MG63 (cell line): ENCODE data around the gene STX7. TPM values are rescaled to one million over a fixed set of nuclear protein-coding genes. Genes with fewer than 3 reads are reported as not detected.

Source experiments
- DNase-seq: peaks from one replicate; pipeline ENCODE4 v3.0.0-alpha.2; 2020
- H3K27me3 ChIP-seq: fragments of 250-450 bp; sonication (Bioruptor Pico); 2 replicates; pipeline ENCODE4 v1.5.1; 2020; ENCODE audit warnings: mild to moderate bottlenecking, moderate library complexity
- H3K36me3 ChIP-seq: fragments of 250-450 bp; sonication (Bioruptor Pico); 2 replicates; pipeline ENCODE4 v1.5.1; 2020; ENCODE audit warnings: mild to moderate bottlenecking, moderate library complexity
- H3K4me3 ChIP-seq: fragments of 250-450 bp; sonication (Bioruptor Pico); 2 replicates; pipeline ENCODE4 v1.5.1; 2020; ENCODE audit warnings: mild to moderate bottlenecking, moderate library complexity
- H3K9me3 ChIP-seq: fragments of 250-450 bp; sonication (Bioruptor Pico); 2 replicates; pipeline ENCODE4 v1.5.1; 2020; ENCODE audit warnings: mild to moderate bottlenecking, moderate library complexity
- total RNA-seq: library from RNA; depleted of rRNA; stranded (reverse); fragments of >200 nt; shearing (Covaris generic); gene quantifications from 2 replicates; pipeline ENCODE4 v1.2.3, GENCODE V29; 2014; ENCODE audit warnings: low replicate concordance; rRNA removed

The STX7 gene
- total RNA-seq, 1 experiment from 2014 or later = 4.7 TPM

DNA sequence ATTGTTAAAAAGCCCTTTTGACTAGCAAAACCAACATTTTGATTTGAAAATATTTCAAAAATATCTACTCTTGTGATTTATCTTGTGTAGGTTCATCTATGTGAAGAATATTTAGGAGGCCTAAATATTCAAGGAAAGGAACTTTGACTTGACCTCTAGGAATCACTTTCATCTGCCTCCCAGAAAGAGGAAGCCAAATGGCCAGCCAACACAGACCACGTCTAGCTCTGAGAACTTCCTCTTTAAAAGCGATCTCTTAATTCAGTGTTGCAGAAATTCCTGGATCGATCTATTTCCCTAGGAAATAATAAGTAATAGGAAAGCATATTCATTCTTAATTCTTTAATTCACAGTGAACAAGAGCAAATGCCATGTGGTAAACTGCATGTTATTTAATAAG lies 102.1 kb downstream of the STX7 start:
- no peak overlapping the region for H3K4me3 ChIP-seq
- no peaks in the 10 kb centered on the region for H3K9me3 ChIP-seq
- H3K36me3 ChIP-seq = no peaks in the 10 kb centered on the region
- no peaks in the 10 kb centered on the region for H3K27me3 ChIP-seq
- DNase-seq = no peak

DNA sequence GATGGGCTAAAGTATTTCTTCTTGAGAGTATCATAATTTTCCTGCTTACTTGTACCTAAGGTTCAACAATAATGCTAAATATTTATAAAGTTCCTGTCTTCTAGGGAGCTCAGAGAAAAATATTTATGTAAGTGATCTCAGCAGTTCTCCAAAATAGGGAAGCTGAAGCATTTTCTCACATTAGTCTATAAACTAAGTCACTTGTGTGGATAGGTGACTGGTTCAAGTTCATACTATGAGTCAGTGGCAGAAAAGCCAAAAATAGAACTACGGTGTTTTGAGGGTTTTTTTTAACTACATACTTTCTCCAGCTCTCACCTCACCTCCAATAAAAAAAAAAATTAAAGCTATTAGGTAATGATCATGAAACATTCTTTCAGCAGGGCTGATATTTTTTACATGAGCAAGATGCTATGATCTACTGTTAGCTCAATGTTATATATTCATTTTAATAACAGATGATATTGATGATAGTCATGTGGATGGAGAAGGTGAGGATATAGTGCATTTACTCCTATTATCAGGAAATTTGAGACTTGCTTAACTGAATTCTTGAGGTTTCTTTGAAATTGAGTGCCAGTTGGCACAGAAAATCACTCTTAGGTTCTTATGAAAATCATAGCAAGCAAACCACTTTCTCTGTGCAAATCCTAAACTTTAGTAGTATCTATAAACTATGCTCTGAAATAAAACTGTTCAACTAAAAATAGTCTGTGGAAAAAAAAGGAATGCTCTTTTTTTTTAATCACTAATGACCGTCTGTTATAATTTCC lies 107.6 kb downstream of the STX7 start:
- DNase-seq = no peak
- no peaks in the 10 kb centered on the region for H3K9me3 ChIP-seq
- H3K36me3 ChIP-seq = no peaks in the 10 kb centered on the region
- no peaks in the 10 kb centered on the region for H3K27me3 ChIP-seq
- no peak overlapping the region for H3K4me3 ChIP-seq

DNA sequence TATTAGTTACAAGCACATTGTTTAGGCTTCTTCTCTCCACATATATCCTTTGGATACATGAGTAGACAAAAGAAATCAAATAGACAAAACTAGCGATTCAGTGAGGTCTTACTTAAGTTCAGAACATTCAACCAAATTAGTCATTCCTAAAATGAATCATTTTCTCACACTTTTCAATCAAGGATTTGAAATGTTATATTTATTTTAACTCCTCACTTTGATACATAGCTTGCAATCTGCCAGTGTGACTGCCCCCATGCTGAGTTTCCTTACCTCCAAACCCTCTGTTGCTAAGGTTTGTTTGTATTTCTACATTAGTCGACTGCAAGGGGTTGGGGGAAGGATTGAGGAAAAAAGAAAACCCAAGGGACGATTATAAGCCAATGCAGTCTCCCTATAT lies 108.2 kb downstream of the STX7 start:
- Histone ChIP-seq H3K36me3 (no peaks in the 10 kb centered on the region), H3K4me3 (no peak overlapping the region), H3K27me3 (no peaks in the 10 kb centered on the region), H3K9me3 (no peaks in the 10 kb centered on the region)
- DNase-seq = peak; percentile 64

DNA sequence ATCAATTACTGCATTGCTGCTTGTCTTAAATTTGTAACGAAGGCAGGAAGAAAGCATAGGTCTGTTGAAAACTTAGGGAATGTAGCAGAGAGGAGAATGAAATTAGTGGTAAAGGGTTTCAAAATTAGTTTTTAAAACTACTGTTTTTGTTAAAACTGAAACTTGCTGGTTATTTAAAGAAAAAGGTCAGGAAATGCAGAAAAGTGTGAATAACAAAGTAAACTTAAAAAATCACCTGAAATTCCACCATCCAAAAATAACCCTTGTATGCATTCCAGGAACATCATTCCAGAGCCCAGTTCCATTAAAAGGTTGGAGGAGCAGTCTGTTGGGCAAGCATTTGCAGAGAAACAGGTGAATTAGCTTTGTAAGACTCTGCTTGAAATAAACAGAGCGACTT lies 108.6 kb downstream of the STX7 start:
- H3K27me3 ChIP-seq = no peaks in the 10 kb centered on the region
- DNase-seq = no peak
- H3K4me3 ChIP-seq = no peak overlapping the region
- no peaks in the 10 kb centered on the region for H3K36me3 ChIP-seq
- no peaks in the 10 kb centered on the region for H3K9me3 ChIP-seq

DNA sequence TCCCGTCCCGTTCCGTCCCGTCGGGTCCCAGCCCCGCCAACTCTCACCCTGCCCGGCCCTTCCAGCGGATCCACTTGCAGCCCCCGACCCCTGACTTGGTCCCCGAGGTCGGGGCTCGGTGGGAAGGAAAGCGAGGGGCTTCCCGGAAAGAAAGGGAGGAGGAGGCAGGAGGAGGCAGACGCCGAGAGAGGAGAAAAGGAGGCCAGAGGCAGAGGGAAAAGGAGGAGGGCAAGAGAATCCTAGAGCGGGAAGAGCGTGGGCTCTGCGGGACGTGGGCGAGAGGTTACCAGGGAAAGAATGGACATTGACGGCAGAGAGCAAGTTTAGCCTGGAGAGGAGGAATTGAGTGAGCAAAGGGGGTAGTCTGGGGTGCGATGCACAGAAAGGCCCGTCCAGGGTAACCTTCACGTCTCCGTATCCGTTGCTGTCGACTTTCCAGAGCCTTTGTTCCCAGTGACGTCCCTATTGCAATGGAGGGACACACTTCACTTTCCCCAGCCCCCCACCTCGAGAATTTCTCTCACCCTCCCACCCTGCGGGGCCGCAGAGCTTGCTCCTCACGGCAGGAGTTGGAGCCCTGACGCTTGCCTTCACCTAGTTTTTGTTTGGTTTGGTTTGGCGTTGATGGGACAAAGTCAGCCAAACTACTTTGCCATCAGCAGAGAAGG lies 111.2 kb downstream of the STX7 start:
- no peaks in the 10 kb centered on the region for H3K9me3 ChIP-seq
- peak overlapping the region; percentile 66 for H3K4me3 ChIP-seq
- DNase-seq = no peak
- H3K27me3 ChIP-seq = no peaks in the 10 kb centered on the region
- H3K36me3 ChIP-seq = no peaks in the 10 kb centered on the region

DNA sequence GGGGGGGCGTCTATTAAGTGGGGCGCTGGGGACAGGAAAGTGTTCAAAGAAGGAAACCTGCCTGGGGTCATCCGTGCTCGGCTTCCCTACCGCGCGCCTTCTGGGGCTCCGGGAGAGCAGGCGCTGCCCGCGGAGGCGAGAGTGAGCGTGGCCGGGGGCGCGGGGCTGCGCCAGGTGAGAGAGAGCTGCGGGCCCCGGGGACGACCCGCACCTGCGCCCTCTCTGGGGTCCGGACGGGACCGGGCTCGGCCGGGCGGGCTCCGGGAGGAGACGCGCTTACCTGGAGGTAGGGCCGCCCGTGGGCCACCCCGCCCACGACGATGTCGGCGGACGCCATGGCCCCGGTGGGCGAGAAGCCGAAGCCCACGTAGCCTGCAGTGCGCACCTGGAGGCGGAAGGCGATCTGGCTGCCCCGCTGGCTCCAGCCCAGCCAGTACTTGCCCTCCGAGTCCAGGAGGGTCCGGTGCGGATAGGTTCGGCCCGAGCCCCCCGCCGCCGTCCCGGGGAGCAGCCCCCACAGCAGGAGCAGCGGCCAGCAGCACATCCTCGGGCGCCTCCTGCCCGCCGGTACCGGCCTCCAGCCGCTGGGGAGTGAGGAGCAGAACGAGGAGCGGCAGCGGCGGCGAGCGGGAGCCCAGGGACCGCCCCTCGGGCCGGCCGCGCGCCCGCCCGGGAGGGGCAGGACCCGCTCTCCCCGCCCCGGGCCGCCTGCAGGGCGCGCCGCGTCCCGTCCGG lies 111.9 kb downstream of the STX7 start, which contains the start of gene MOXD1:
Gene MOXD1, minus strand, starts transcription at position 593 of the 735 bp plus-strand sequence. Its CDS starts 49 bp downstream, at position 544.
- Histone ChIP-seq H3K27me3 (no peaks in the 10 kb centered on the region), H3K4me3 (peak within 1 kb of the TSS; percentile 66), H3K36me3 (no peaks in the 10 kb centered on the region), H3K9me3 (no peaks in the 10 kb centered on the region)
- DNase-seq = peak; percentile 64

DNA sequence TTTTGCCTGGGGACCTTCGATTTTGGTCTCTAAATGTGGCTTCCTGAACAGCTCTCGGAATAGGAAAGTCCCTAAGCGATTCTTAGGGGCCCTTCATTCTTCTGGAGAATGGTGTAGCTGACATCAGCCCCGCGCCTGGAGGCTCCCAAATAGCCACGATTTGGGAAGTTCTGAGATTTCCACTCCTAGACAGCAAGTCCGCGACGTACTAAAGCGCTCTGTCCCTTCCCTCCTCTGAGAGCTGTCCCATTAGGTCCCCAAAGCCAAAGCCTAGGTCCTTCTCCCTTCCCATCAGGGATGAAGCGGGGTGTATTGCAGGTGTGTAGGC lies 112.4 kb downstream of the STX7 start:
- no peaks in the 10 kb centered on the region for H3K27me3 ChIP-seq
- no peaks in the 10 kb centered on the region for H3K36me3 ChIP-seq
- no peaks in the 10 kb centered on the region for H3K9me3 ChIP-seq
- no peak for DNase-seq
- peak overlapping the region; percentile 66 for H3K4me3 ChIP-seq

DNA sequence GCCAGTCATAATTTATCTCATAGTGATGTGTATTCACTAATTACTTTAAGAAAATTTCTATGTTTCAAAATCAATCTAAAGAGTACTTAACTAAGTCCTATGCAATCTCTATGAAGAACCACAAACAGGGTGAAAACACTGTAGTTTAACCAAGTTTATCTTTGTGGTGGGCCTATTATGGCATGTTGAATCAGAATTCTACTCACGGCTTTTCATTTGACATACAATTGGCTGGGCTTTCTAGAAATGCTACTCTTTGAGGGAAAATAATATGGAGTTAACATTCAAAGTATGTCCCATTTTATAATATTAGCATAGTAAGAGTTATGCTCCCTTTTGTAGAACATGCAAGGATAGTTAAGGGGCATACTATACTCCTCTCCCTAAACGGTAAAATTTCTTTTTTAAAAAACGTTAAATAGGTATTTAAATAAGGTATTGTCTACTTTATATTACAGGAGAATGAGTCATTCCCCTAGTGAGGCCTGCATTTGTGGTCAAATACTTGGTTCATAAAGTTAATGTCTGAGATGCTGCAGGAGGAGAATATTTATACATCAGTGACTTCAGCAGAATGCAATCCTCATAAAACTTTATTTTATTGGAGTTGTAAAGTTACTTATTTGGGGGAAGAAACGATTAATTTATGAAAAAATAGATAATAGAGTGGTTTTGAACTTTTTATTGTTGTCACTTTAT lies 113.4 kb downstream of the STX7 start:
- Histone ChIP-seq H3K4me3 (no peak overlapping the region), H3K27me3 (no peaks in the 10 kb centered on the region), H3K9me3 (no peaks in the 10 kb centered on the region), H3K36me3 (no peaks in the 10 kb centered on the region)
- no peak for DNase-seq

Other genes starting within 250 kb of the STX7 start
- gene MOXD1, start 111.6 kb downstream of the STX7 start, total RNA-seq = 1.9 and 2.9 TPM in 2 replicates
- not detected in 2 replicates for gene TAAR9, start 25.2 kb upstream of the STX7 start, total RNA-seq
- gene TAAR8, start 39.6 kb upstream of the STX7 start, total RNA-seq = not detected in 2 replicates
- gene TAAR6, start 57.2 kb upstream of the STX7 start, total RNA-seq = not detected in 2 replicates
- gene TAAR5, start 76.6 kb upstream of the STX7 start, total RNA-seq = not detected in 2 replicates
- gene TAAR2, start 111.2 kb upstream of the STX7 start, total RNA-seq = not detected in 2 replicates
- gene TAAR1, start 146.1 kb upstream of the STX7 start, total RNA-seq = not detected in 2 replicates
- 1.1 TPM in 1 of 2 replicates, not detected in the other for gene VNN1, start 200.9 kb upstream of the STX7 start, total RNA-seq
- gene VNN2, start 244.8 kb upstream of the STX7 start, total RNA-seq = not detected in 2 replicates